CD1c-positive myeloid dendritic cell (primary cell): ENCODE results near the gene GFY.

Source experiments
- DNase-seq: peaks from one replicate; pipeline ENCODE4 v3.0.0-alpha.2; 2016; ENCODE audit errors: extremely low spot score

The GFY gene

DNA sequence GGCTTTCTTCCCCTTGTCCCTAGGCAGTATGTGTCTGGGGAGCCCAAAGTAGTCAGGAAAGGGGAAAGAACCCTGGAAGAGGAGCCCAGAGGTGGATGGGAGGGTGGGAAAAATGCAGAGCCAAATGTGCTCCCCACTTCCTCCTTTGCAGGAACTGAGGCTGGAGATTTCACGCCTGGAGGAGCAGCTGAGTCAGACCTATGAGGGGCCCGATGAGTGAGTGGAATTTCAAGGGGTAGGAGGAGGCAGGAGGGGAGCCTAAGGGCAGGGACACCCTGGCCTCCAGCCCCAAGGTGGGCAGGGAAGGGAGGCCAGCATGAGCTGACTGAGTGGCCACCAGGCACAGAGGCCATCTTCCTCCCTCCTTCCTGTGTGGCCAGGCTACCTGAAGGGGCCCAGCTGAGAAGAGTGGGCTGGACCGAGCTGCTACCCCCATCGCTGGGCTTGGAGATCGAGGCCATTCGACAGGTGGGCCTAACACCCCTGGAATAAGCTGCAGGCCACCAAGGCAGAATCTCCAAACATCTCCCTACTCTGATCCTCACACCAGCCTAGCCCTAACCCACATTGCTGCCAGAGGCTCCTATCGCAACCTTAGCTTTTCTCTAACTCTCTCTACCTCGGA, 16.3 kb upstream of the GFY start:
- DNase-seq = no peak

DNA sequence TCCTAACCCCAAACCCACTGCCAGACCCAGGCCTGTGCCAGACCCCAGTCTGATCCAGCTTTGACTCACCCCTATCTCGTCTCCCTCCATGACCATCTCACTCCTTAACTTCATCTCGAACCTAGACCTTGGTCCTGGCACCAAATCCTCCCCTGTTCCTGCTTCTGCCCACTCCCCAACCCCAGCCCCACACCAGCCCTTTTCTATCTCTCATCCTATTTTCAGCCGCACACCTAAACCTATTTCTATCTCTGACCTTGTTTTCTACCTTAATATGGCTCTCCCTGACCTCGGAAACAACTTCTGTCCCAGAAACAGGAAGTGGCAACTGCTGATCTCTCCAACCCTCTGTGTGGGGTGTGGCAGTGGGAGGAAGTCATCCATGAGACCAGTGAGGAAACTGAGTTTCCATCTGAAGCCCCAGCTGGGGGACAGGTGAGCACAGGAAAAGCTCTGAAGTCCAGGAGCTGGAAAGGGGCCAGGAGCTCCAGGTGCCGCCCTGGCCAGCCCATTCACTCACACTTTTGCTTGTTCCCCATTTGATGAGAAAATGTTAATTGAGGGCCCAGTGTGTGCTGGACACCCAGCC, 15.7 kb upstream of the GFY start:
- peak; percentile 79 for DNase-seq

DNA sequence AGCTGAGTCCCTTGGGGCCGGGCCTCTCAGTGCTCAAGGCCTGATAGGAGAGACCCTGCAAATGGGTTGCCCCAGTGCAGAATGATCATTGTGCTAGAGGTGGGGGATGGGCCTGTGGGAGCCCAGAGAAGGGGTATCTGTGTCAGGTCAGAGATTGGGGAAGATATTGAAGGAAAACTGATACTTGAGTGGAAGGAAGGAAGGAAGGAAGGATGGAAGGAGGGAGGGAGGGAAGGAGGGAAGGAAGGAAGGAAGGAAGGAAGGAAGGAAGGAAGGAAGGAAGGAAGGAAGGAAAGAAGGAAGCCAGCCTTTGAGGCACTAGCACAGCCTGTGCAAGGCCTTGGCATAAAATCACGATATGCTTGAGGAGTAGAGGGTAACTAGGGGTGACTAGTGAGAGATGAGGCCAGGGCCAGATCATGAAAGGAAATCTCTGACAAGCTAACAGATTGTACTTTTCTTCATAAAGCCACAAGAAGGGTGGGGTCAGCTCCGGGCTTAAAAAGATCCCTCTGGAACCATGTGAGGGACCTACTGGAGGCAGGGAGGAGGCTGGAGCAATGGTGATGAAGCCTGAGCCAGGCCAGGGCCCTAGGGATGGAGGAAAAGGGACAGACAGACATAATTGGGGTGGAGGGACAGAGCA, 13.4 kb upstream of the GFY start:
- no peak for DNase-seq

DNA sequence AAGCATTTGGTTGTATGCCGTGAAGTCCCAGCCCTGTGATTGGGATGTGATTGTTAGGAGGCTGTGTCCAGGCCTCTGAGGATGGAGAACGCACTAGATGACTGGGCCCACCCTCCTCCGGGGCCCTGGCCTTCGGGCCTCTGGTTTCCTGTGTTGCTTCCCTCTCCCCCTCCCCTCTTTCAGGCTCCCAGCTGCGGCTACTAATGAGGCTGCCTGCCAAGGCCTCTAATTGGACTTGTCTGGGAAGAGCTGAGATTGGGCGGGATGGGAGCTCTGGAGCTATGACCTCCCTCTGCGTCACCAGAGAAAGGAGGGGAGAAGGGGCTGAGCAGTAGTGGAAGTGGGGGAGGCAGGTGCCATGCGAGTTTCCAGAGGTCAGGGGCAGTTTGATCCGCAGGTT, 11.8 kb upstream of the GFY start:
- no peak for DNase-seq

DNA sequence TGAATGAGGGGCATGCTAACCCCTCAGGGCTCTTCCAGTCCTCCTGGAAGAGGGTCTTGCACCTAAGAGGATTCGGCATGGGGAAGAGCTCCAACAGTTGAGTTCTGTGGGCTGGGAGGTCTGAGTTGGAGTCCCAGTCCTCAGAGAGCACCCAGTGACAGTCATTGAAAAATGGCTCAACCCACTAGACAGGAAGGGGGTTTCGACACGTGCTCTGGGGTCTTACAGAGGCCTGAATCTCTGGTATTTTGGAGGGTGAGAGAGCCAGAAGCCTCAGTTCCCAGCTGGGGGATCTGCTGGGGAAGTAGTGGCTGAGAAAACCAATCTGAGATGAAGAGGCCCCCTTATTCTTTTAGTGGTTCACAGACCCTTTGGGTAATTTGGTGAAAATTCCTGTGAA, 10.9 kb upstream of the GFY start:
- no peak for DNase-seq

DNA sequence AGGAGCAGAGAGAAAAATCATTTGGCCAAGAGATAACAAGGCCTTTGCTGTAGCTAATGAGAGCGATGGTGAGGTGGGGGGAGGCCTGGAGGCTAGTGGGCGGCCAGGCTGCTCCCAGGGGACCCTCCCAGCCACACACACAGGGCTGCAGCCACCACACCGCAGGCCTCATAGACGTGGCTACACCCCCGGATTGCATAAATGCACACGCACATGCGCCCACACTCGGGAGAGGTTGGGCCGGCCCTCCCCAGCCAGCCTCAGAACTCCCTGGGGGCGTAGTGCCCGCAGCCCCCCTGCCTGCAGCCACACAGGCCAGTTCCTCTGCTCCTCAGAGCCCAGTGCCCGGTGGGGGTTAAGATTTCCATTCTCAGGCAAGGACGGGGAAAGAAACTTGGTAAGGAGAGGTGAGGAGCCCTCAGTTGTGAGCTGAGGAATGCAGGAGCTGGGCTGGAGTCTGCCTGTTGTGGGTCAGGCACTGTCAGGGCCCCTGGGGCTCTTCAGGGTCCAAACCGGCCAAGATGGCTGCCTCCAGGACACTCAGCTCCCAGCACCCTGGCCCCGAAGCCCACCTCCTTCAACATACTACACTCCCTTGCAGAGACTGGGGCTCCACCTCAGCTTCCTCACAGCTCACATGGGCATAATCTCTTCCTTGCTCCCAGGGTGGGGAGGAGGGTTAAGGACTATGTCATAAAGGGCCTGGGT, 9.9 kb upstream of the GFY start:
- DNase-seq = peak; percentile 57

DNA sequence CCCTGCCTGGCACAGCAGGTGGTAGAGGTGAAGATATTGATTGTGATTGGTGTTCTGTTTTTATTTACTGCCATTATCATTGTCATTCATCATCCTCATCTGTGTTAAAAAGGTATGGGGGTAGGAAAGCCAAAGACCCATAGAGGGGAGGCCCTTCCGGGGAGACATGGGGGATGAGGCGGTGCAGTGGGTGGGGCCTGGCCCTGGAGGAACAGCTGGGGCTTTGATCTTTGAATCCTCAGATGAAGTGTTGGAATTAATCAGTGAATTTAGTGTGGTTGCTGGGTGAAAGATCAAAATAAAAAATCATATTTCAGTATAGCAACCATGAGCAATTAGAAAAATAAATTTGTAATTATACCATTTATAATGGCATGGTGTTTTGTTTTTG, 9.4 kb upstream of the GFY start:
- no peak for DNase-seq

DNA sequence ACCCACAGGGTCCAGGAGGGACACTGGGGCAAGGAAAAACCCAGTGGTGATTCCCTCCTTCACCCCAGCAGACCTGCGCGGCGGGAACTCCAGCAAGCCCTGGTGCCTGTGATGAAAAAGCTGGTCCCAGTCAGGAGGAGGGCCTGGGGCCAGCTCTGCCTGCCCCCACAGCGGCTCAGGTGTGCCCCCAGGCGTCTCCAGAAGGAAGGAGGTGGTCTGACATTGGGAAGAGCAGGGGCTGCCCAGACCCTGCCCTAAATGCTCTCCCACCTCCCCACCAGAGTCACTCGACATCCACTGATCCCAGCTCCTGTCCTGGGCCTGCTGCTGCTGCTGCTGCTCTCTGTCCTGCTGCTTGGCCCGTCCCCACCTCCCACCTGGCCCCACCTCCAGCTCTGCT, 8.1 kb upstream of the GFY start:
- DNase-seq = no peak

DNA sequence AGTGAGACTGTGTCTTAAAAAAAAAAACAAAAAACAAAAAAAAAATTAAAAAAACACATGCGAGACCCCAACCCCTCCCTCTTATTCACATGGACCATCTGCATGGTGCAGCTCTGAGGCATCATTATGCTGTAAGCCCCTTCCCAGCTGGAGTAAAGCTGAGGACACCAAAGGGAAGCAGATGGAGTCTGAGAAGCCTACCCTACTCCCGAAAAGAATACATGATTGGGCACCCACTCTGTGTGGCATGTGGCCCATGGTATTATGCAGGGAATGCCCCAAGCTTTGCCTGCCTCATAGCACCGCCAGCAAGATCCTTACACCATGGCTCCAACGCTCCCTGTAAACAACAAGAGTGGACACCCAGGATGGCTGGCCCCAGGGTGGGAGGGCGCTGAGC, 6.7 kb upstream of the GFY start:
- DNase-seq = no peak

DNA sequence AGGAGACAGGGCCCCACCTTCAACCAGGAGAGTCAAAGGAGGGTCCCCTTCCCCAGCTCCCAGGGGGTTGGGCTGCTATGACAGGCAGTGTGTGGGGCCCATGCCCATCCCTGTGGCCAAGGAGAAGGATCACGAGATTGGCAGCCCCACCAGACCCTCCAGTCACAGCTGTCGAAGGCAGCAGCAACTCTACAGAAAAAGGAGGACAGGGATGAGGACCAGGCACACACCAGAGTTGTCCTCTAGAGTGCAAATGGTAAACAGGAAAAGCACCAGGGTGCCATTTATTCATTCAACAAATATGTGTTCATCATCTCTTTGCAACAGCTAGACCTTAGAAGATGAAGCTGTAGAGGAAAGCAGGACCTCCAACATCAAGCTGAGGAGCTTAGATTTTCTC, 6.0 kb upstream of the GFY start:
- no peak for DNase-seq

DNA sequence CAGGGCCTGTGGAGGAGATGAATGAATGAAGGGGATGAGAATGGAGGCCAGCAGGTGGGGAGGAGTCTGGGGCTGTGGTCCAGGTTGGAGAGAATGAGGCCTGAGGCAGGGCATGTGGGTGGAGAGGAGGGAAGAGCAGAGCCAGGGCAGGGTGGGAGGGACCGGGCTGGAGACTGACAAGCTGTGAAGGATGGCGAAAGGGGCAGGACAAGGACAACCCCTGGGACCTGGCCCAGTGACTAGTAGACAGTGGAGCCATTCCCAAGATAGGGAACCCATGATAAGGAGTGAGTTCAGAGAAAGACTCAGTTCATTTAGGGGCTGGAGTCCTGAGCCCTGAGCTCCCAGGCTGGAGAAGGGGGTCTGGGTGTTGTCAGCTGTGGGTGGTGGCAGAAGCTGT, 5.0 kb upstream of the GFY start:
- no peak for DNase-seq

DNA sequence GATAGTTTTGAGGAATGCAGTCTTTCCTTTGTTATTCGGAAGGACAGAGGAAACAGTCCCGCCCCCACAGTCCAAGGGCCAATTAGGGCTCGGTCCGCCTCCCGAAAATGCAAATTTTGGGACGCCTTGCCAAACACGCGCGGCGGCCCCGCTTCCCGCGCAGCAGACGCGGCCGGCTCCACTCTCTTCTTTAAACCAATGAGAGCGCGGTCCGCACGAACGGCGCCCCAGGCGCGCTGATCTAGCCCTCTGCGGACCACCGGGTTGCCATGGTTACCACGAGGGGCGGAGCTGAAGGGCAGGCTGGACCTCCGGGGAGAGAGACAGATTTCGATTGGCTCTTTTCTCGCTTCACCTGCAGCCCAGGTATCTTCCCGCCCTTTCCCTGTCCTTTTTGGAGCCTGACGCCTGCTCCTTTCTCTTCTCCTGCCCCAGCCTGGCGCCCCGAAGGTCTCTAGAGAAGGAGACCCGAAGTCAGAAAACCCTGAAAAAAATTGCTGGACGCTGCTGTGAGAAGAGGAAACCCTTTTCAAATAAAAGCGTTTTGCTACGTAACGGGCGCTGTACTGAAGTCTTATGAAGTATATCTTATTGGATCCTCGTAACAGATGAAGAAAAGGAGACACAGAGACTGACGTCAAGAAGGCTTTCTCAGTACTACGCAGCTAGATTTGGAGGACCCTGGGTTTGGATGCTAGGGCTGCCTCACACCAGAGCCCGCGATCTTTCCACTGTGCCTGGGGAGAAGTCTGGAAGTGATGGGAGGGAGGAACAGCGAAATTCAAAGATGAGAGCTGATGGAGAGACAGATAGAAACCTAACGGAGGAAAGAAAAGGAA, 3.9 kb upstream of the GFY start:
- peak; percentile 84 for DNase-seq

DNA sequence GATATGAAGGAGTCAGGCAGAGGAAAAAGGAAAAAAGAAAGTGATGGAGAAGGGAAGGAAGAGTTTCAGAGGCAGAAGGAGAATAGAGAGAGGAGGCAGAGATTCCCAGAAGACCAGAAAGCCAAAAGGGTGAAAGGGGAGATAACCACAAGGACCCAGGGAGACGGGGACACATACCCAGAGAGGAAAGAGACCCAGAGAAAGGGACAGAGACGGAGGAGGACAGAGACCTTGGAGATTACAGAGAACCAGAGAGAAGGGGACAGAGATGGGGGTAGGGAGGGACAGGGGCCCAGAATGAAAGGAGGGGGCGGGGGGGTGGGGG, 3.3 kb upstream of the GFY start:
- no peak for DNase-seq

DNA sequence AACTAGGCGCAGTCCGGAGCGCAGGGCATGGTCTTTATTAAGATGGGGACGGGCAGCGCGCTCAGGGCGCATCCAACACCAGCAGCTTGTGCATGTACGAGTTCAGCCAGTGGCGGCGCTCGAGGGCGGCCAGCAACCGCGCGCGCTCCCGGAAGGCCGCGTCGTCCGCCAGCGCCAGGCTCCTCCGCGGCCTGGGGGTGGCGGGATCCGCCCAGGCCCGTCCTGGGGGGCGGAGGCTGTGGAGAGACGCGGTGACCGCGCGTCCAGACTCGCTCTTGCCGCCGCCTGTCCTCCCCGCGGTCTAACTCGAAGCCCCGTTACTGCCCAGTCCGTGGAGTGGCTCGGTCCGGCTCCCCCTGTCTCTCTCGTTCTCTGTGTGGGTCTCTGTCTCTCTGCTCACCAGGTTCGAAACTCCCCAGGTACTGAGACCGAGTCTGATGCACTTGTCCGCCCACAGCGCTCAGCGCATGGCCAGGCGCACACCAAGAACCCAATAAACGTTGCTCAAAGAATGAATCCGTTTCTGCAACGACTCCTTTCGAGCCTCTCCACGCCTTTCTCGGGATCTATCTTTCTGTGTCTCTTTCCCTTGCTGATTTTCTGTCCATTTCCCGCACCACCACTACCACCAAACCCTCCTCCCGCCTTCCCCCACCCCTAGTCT, 2.6 kb upstream of the GFY start:
- DNase-seq = peak; percentile 71

DNA sequence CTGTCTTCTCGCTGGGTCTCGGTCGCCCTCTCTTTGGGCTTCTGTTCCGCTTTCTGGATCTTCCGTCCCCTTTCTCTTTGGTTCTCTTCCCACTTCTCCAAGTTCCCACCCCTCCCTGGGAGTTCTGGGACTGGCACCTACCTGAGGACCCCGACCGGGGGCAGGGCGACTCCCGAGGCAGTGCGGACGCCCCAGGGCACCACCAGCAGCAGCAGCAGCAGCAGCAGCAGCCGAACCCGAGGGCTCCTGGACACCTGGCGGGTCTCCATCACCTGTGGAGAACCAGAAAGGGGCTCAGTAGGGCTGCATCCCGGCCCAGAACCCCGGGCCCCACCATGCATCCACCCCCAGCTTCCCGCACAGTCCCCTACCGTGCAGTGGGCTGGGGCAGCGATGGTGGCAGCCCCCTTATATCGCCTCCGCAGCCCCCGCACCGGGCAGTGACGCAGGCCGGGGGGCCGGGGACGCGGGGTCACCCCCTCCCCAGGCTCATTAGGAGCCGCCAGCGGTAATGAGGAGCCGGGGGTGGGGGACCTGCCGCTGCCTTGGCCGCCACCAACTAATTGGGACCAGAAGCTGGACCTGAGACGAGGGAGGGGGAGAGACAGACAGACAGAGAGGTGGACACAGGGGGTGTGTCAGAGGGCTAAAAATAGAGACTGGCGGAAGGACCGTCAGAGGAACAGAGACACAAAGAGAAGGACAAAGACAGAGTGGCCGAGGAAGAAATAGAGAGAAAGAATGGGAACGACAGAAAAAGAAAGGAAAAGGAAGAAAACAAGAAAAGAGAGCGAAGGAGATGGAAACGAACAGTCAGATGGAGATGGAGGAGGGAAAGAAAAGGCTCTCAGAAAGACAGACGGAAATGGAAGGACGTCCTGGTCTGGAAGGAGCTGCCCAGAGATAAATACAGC, 1.9 kb upstream of the GFY start, which contains the start of gene PTH2:
PTH2 (minus strand) TSS at position 371 of the 914 bp plus-strand sequence; CDS start at position 269, 102 bp downstream.
- DNase-seq = peak; percentile 21

DNA sequence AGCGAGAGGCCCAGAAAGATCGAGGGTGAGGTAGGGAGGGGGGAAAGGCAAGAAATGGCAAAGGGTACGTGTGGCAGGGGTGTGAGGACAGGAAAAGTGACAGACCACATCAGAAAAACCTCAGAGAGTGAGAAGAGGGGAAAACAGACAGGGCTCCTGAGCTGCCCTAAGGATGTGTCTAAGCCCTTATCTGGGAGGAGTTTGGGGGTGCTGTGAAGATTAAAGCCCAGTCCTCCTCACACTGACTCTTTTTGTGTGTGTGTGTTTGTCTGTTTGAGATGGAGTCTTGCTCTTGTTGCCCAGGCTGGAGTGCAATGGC, 1.2 kb upstream of the GFY start:
- DNase-seq = no peak

DNA sequence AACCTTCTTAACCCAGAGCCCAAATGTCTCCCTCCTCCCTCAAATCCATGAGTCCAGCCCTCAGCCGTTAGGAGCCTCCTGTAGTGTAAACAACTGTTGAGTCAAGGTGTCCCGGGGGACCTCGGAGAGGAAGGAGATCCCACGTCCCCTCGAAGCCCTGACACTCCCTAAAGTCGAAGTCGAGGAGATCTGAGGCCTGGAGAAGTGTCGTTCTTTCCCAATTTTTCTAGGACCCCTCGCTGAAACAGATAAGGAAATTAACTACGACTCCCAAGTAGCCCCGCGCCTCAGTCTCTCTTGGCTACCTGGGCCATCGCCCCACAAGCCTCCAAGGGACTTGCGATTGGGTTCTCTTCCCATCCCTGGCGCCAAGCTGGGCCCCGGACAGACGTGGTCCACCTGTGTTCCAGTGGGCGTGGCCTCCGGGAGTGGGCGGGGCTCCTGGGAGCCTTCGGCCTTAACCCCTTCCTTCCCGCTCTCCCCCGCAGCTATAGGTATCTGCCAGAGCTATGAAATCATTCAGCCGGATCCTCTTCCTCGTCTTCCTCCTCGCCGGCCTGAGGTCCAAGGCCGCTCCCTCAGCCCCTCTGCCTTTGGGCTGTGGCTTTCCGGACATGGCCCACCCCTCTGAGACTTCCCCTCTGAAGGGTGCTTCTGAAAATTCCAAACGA, 869 bp downstream of the GFY start:
- no peak for DNase-seq

DNA sequence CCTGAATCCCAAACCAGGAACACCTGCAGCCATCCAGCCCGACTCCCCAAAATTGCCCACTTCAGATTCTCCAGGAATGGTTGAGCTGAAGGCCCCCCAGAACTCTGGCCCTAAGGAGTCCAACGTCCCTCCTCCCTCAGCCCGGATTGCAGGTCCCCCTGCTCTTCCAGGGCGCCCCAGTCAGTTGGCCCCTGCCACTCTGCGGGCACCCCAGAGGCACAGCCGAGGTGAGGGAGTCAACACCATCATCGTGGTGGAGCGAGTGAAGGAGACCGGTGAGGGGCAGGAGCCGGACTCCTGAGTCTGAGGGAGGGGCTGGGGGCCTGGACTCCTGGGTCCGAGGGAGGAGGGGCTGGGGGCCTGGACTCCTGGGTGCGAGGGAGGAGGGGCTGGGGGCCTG, 2.2 kb downstream of the GFY start:
- DNase-seq = no peak

DNA sequence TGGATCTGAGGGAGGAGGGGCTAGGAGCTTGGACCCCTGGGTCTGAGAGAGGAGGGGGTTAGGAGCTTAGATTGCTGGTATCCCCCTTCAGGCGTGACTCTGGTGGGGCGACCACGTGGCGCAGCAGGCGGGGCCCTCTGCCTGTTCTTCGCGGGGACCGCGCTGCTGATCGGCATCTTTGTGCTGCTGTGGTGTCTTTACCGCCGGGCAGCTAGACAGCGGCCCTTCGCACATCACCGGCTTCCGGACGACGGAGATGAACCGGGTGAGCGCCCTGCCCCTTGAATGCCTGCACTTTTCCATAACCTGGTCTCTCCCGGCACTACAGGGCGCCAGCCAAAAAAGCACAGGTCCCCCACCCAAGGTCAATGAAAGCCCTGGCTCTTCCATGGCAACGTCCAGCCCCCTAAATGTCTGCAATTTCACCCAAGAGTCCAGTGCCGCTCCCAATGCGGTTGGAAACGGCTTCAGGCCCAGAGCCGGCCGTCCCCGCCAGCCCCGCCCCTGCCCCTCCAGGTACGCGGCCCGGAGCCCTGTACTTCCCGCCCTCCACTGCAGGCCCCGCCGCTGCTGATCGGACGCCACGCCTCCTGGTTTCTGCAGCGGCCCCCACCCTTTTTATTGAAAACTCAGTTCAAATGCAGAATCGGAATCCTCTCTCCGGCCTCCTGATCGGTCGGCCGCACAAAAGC, 2.8 kb downstream of the GFY start:
- DNase-seq = no peak
